ENCODE measurements around the gene MYO3B. TPM values are rescaled to one million over a fixed set of nuclear protein-coding genes. Genes with fewer than 3 reads are reported as not detected.

The MYO3B gene
- polyA plus RNA-seq, 1 of the 3 experiments (the other 2 are of a cell fraction): not detected

- WGBS (ENCODE audit: low lambda C conversion rate): 10% methylated on average over 1 of the region's 1 CpG
These were observed 110.9 kb downstream of the MYO3B start for GRCh38 chr2:170288859-170289258.

More at GRCh38 chr2:170288859-170289258, 110.9 kb downstream of the MYO3B start:
- H3K4me1 ChIP-seq (ENCODE audit: control insufficient read depth in 1 of 2, insufficient read depth in 2 of 2, low read depth in 1 of 2, low read length in 1 of 2): no peaks in the 10 kb centered on the region
- H3K27ac ChIP-seq (ENCODE audit: low read depth in 2 of 2, low read length in 1 of 2): no peak overlapping the region
- H3K9ac ChIP-seq: no peak overlapping the region
- no peaks in the 10 kb centered on the region for H3K9me3 ChIP-seq
- no peaks in the 10 kb centered on the region for H3K36me3 ChIP-seq (replicated peaks in 1 of 2; ENCODE audit: control insufficient read depth in 1 of 2, insufficient read depth in 2 of 2, low read length in 1 of 2)
- H3K4me3 ChIP-seq (ENCODE audit: low read depth in 2 of 2, low read length in 1 of 2): no peak overlapping the region
- CTCF ChIA-PET: no interaction called here
- H3K79me2 ChIP-seq (ENCODE audit: insufficient read depth): no peaks in the 10 kb centered on the region
- no peaks in the 10 kb centered on the region for H3F3A ChIP-seq (replicated peaks; ENCODE audit: insufficient read depth)
- TF ChIP-seq ELF1 (IDR thresholded peaks at IDR 0.05) (no peak), RFX5 (IDR thresholded peaks at IDR 0.05; ENCODE audit: low read length) (no peak), USF1 (IDR thresholded peaks at IDR 0.05; ENCODE audit: borderline replicate concordance, low read depth) (no peak), FOXM1 (IDR thresholded peaks at IDR 0.05; ENCODE audit: low read depth) (no peak), EZH2phosphoT487 (IDR thresholded peaks at IDR 0.05; ENCODE audit: borderline replicate concordance, low read depth) (no peak), POLR2AphosphoS5 (IDR thresholded peaks at IDR 0.05; ENCODE audit: low read depth, low read length) (no peak), JUND (IDR thresholded peaks at IDR 0.05) (no peak), REST (IDR thresholded peaks at IDR 0.05; ENCODE audit: low read depth, low read length) (no peak), RAD21 (IDR thresholded peaks at IDR 0.05; ENCODE audit: low read length) (no peak), USF2 (IDR thresholded peaks at IDR 0.05; ENCODE audit: borderline replicate concordance, low read depth, low read length) (no peak), NFIC (IDR thresholded peaks at IDR 0.05; ENCODE audit: borderline replicate concordance) (no peak), TEAD4 (IDR thresholded peaks at IDR 0.05; ENCODE audit: borderline replicate concordance, insufficient read depth) (no peak), RXRA (IDR thresholded peaks at IDR 0.05; ENCODE audit: borderline replicate concordance, low read depth) (no peak), NRF1 (IDR thresholded peaks at IDR 0.05; ENCODE audit: low read depth, low read length) (no peak), FOSL2 (IDR thresholded peaks at IDR 0.05; ENCODE audit: borderline replicate concordance, low read depth) (no peak), FOXJ3 (CRISPR knock-in tag; IDR thresholded peaks at IDR 0.05) (no peak)
- TF ChIP-seq, protein P1, sequence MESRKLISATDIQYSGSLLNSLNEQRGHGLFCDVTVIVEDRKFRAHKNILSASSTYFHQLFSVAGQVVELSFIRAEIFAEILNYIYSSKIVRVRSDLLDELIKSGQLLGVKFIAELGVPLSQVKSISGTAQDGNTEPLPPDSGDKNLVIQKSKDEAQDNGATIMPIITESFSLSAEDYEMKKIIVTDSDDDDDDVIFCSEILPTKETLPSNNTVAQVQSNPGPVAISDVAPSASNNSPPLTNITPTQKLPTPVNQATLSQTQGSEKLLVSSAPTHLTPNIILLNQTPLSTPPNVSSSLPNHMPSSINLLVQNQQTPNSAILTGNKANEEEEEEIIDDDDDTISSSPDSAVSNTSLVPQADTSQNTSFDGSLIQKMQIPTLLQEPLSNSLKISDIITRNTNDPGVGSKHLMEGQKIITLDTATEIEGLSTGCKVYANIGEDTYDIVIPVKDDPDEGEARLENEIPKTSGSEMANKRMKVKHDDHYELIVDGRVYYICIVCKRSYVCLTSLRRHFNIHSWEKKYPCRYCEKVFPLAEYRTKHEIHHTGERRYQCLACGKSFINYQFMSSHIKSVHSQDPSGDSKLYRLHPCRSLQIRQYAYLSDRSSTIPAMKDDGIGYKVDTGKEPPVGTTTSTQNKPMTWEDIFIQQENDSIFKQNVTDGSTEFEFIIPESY (IDR thresholded peaks at IDR 0.05; ENCODE audit: borderline replicate concordance, low read depth): no peak
- TF ChIP-seq, protein P2, sequence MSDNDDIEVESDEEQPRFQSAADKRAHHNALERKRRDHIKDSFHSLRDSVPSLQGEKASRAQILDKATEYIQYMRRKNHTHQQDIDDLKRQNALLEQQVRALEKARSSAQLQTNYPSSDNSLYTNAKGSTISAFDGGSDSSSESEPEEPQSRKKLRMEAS (IDR thresholded peaks at IDR 0.05; ENCODE audit: low read depth): no peak
- H3K4me2 ChIP-seq: no peak overlapping the region
- H3K9me2 ChIP-seq: no peaks in the 10 kb centered on the region
- no peaks in the 10 kb centered on the region for H3K27me3 ChIP-seq (ENCODE audit: insufficient read depth)
- POLR2A ChIA-PET: no interaction called here
- no peak overlapping the region for H2AFZ ChIP-seq (ENCODE audit: low read depth)
- H4K20me1 ChIP-seq (ENCODE audit: insufficient read depth): no peaks in the 10 kb centered on the region
- DNase-seq: no peak

Data from SK-N-SH (cell line).